Endothelial cell of umbilical vein (primary cell): ENCODE data around the gene TMEM266. TPM values are rescaled to one million over a fixed set of nuclear protein-coding genes. Genes with fewer than 3 reads are reported as not detected.
A peak's percentile ranks its signal among the peaks of the same experiment; 100 is the strongest.

ENCODE experiments used
- BruUV-seq: library from RNA; stranded (reverse); fragments of 400-500 nt; replicated peaks from 2 replicates; lab custom pipeline; 2021; lab: Mats Ljungman, UMichigan
- CTCF ChIA-PET: fragments of 300-600, 350-600 bp; sonication (Branson Sonifier 250); formaldehyde crosslinking; loops from one replicate; lab custom pipeline; 2021; ENCODE audit warnings: antibody characterized with exemption, inconsistent platforms; lab: Charles Lee
- POLR2A ChIA-PET: fragments of 300-600, 350-600 bp; sonication (Branson Sonifier 250); formaldehyde crosslinking; loops from one replicate; lab custom pipeline; 2021; ENCODE audit warnings: antibody characterized with exemption, inconsistent platforms; lab: Charles Lee
- DNase-seq: peaks from one replicate; pipeline ENCODE4 v3.0.0-alpha.2; 2011; ENCODE audit warnings: low read depth, low spot score
- FAIRE-seq: peaks from 2 replicates; lab custom pipeline; 2011; peaks lifted over from hg19 to GRCh38; lab: Jason Lieb, UNC
- H2AFZ ChIP-seq: 2 replicates; pipeline ENCODE4 v1.6.0; 2012; ENCODE audit warnings: low read depth, low read length, control low read depth, inconsistent platforms
- H3K27ac ChIP-seq: 2 replicates; pipeline ENCODE4 v1.5.1; 2011; ENCODE audit warnings: low read depth, mild to moderate bottlenecking, control low read depth, low read length, moderate library complexity; ENCODE audit not compliant: insufficient read depth
- H3K27me3 ChIP-seq, 2 experiments: 2 replicates each; pipeline versions ENCODE4 v1.6.0 to v1.6.1; 2011; ENCODE audit warnings: low read length in 2 of 2, mixed read lengths in 1 of 2; ENCODE audit not compliant: control insufficient read depth in 2 of 2, insufficient read depth in 2 of 2
- H3K36me3 ChIP-seq, 2 experiments: 2 replicates in 1 of 2; 3 replicates in 1 of 2; pipeline ENCODE4 v1.5.1; 2011; ENCODE audit warnings: low read length in 2 of 2, mild to moderate bottlenecking in 1 of 2, moderate library complexity in 1 of 2; ENCODE audit not compliant: control insufficient read depth in 2 of 2, insufficient read depth in 2 of 2; ENCODE audit errors: extremely low read depth in 1 of 2
- H3K4me1 ChIP-seq: 3 replicates; pipeline ENCODE4 v1.5.1; 2011; ENCODE audit warnings: mild to moderate bottlenecking, low read length; ENCODE audit not compliant: control insufficient read depth, insufficient read depth; ENCODE audit errors: extremely low read depth
- H3K4me2 ChIP-seq: 2 replicates; pipeline ENCODE4 v1.6.1; 2011; ENCODE audit warnings: low read length, control low read depth, mixed read lengths; ENCODE audit not compliant: insufficient read depth
- H3K4me3 ChIP-seq, 3 experiments: fragments of 200-600 bp in 1 of 3; sonication (generic), shearing (Covaris generic) in 1 of 3; replicated peaks in 1 of 3; 2 replicates each; pipeline ENCODE4 v1.5.1; 2011 to 2016; ENCODE audit warnings: control low read depth in 3 of 3, low read length in 3 of 3, mild to moderate bottlenecking in 2 of 3, inconsistent platforms in 1 of 3, low read depth in 1 of 3, moderate library complexity in 1 of 3; ENCODE audit not compliant: insufficient read depth in 1 of 3
- H3K79me2 ChIP-seq: 2 replicates; pipeline ENCODE4 v1.6.0; 2012; ENCODE audit warnings: low read length, inconsistent platforms; ENCODE audit not compliant: control insufficient read depth, insufficient read depth
- H3K9ac ChIP-seq: replicated peaks from 2 replicates; pipeline ENCODE3; 2011; ENCODE audit warnings: low read length, control low read depth; ENCODE audit not compliant: insufficient read depth; ENCODE audit errors: extremely low read depth
- H3K9me1 ChIP-seq: replicated peaks from 3 replicates; pipeline ENCODE4 v1.6.0; 2011; ENCODE audit warnings: mild to moderate bottlenecking, low read length; ENCODE audit not compliant: control insufficient read depth, insufficient read depth; ENCODE audit errors: extremely low read depth
- H3K9me3 ChIP-seq: replicated peaks from 2 replicates; pipeline ENCODE4 v1.5.1; 2012; ENCODE audit warnings: low read length, inconsistent platforms; ENCODE audit not compliant: control insufficient read depth, insufficient read depth
- H4K20me1 ChIP-seq: replicated peaks from 2 replicates; pipeline ENCODE3; 2011; ENCODE audit warnings: mild to moderate bottlenecking, low read length; ENCODE audit not compliant: control insufficient read depth, insufficient read depth; ENCODE audit errors: extremely low read depth
- CTCF ChIP-seq, 2 donors: IDR thresholded peaks; 1 replicate in 1 of 2; 2 replicates in 1 of 2; pipeline ENCODE4 v1.5.1; 2011; ENCODE audit warnings: low read length in 2 of 2, mild to moderate bottlenecking in 2 of 2, moderate library complexity in 2 of 2, control low read depth in 1 of 2, inconsistent platforms in 1 of 2, low read depth in 1 of 2; ENCODE audit not compliant: insufficient read depth in 1 of 2; ENCODE audit errors: extremely low read depth in 1 of 2
- EZH2 ChIP-seq: IDR thresholded peaks from 2 replicates; pipeline ENCODE4 v1.6.1; 2012; ENCODE audit warnings: borderline replicate concordance, low read depth, mild to moderate bottlenecking, moderate library complexity, low read length, inconsistent platforms; ENCODE audit not compliant: severe bottlenecking
- FOS ChIP-seq: IDR thresholded peaks from 2 replicates; pipeline ENCODE4 v1.6.1; 2011; ENCODE audit warnings: mild to moderate bottlenecking, low read length, moderate library complexity, borderline replicate concordance; ENCODE audit not compliant: insufficient read depth
- GATA2 ChIP-seq: IDR thresholded peaks from 2 replicates; pipeline ENCODE4 v1.7.0; 2011; ENCODE audit warnings: low read depth, mild to moderate bottlenecking, moderate library complexity, mixed read lengths, low read length; ENCODE audit not compliant: insufficient read length, insufficient read depth
- JUN ChIP-seq: IDR thresholded peaks from 2 replicates; pipeline ENCODE4 v1.6.1; 2011; ENCODE audit warnings: borderline replicate concordance, low read depth; ENCODE audit not compliant: insufficient read length, insufficient read depth
- MYC ChIP-seq: IDR thresholded peaks from one replicate; pipeline ENCODE4 v1.6.1; 2011; ENCODE audit warnings: mild to moderate bottlenecking, low read depth, low read length
- POLR2A ChIP-seq: IDR thresholded peaks from 2 replicates; pipeline ENCODE4 v1.6.1; 2012; ENCODE audit warnings: low read depth, mild to moderate bottlenecking, control low read depth, low read length
- POLR2AphosphoS5 ChIP-seq: IDR thresholded peaks from 2 replicates; pipeline ENCODE4 v1.6.1; 2012; ENCODE audit warnings: low read depth, mild to moderate bottlenecking, control low read depth, low read length, moderate library complexity; ENCODE audit not compliant: insufficient read depth
- dilution Hi-C: fragments of 300-500 bp; cut with MboI; formaldehyde crosslinking; loops from one replicate; pipeline ENCODE4 v1.15.0; 2019; ENCODE audit warnings: low sequenced_read_pairs; ENCODE audit not compliant: extremely low pct_ligation_motif_present
- intact Hi-C: fragments of 100-400 bp; cut with micrococcal nuclease; formaldehyde crosslinking; loops from one replicate; pipeline ENCODE4 v1.10.0; 2022
- polyA plus RNA-seq, 4 experiments: library from polyadenylated mRNA; depleted of rRNA in 3 of 4; stranded (reverse) in 3 of 4; unstranded in 1 of 4; fragments of >200 nt; gene quantifications; 2 replicates each; pipeline versions ENCODE4 v1.2.1 to v1.2.3, GENCODE V29; 2011 to 2012; ENCODE audit warnings: missing spikeins in 1 of 4
- total RNA-seq: library from RNA; stranded (reverse); gene quantifications from 2 replicates; pipeline ENCODE4 v1.2.3, GENCODE V29; 2021

TMEM266 gene
- total and polyA plus RNA-seq, 2 donors (not counting 3 experiments of a cell fraction or from before 2014, with no cell fraction given): not detected

DNA sequence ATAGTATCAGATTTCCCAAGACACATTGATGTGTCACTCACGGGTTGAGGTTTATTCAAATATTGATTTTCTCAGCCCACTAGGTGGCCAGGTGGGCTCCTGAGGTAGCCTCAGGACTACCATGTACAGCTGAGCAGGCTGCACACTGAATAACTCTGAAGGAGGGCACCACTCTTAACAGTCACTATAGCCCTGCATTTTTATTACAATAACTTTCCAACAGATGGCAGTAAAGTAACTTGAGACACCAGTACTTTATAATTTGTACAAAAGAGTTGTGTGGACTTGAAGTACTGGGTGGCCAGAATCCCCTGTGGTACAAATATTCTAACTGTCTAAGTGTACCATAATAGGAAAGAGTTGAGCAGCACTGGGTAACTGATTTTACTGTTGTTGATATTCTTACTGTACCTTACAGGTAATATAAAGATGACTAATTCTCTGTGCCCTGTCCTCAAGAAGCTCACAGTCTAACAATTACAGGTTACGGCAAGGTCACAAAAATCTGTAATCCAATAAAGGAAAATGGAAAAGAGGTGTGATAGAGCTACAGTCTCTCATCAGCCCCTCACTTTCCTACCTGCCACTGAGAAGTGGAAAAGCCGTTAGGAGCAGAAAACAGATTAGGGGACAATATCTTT, 175.5 kb downstream of the TMEM266 start:
- ChIA-PET POLR2A (no interaction called here), CTCF (interaction anchor here (0.6 to 5.9 kb wide), 18 partner anchors 8 to 632 kb away, joined by 3 to 65 read pairs (median 4); no protein-coding TSS in a partner anchor)
- dilution Hi-C loops: no loop called here
- H3K4me1 ChIP-seq: no peaks in the 10 kb centered on the region
- no peaks in the 10 kb centered on the region for H3K27me3 ChIP-seq
- no peak overlapping the region for H3K4me3 ChIP-seq
- H3K9me1 ChIP-seq: no peaks in the 10 kb centered on the region
- peaks cover 0 to 4% of the 10 kb centered on the region in 2 experiments for H3K36me3 ChIP-seq
- H4K20me1 ChIP-seq: no peaks in the 10 kb centered on the region
- no peak overlapping the region for H3K4me2 ChIP-seq
- no TSS peak for BruUV-seq
- intact Hi-C loops: loop anchor here (1.0 to 10.0 kb wide), 5 partner anchors 49 to 631 kb away; partner anchors contain the start of gene ETFA
- TF ChIP-seq CTCF (IDR thresholded peaks at IDR 0.05; ENCODE audit: extremely low read depth in 1 of 2, insufficient read depth in 1 of 2, low read depth in 1 of 2, low read length in 2 of 2) (peak; percentile 22 to 24), MYC (no peak)
- no peak overlapping the region for H3K9ac ChIP-seq
- peak; percentile 42 for FAIRE-seq
- DNase-seq: peak; percentile 54
- H2AFZ ChIP-seq: no peak overlapping the region
- H3K9me3 ChIP-seq: no peaks in the 10 kb centered on the region
- H3K79me2 ChIP-seq: no peaks in the 10 kb centered on the region
- no peak overlapping the region for H3K27ac ChIP-seq

GRCh38 chr15:76236350-76236749, 176.6 kb downstream of the TMEM266 start:
- no peak for DNase-seq
- Histone ChIP-seq H3K36me3 (peaks cover 0 to 2% of the 10 kb centered on the region in 2 experiments), H3K9me1 (no peaks in the 10 kb centered on the region), H3K4me3 (no peak overlapping the region), H3K9ac (no peak overlapping the region), H4K20me1 (no peaks in the 10 kb centered on the region), H3K27me3 (no peaks in the 10 kb centered on the region), H3K79me2 (no peaks in the 10 kb centered on the region), H3K4me1 (no peaks in the 10 kb centered on the region), H3K27ac (no peak overlapping the region), H3K4me2 (no peak overlapping the region), H2AFZ (no peak overlapping the region), H3K9me3 (no peaks in the 10 kb centered on the region)
- FAIRE-seq: no peak
- intact Hi-C loops (loop anchor here (5.0 to 10.0 kb wide), 2 partner anchors 48 to 76 kb away; partner anchors contain the start of gene ETFA), dilution Hi-C loops (no loop called here)
- TF ChIP-seq POLR2A (no peak), POLR2AphosphoS5 (no peak), EZH2 (no peak), FOS (no peak), CTCF (IDR thresholded peaks at IDR 0.05; ENCODE audit: extremely low read depth in 1 of 2, insufficient read depth in 1 of 2, low read depth in 1 of 2, low read length in 2 of 2) (no peak), JUN (no peak), GATA2 (no peak), MYC (no peak)
- CTCF ChIA-PET: interaction anchor here (0.8 to 5.9 kb wide), 11 partner anchors 11 to 630 kb away, joined by 3 to 65 read pairs (median 6); no protein-coding TSS in a partner anchor
- BruUV-seq: no TSS peak
- POLR2A ChIA-PET: no interaction called here
